Glomerular visceral epithelial cell (primary cell): Measurements from ENCODE around the gene MSL1.
A peak's percentile ranks its signal among the peaks of the same experiment; 100 is the strongest.

Experiments
- DNase-seq: peaks from one replicate; pipeline ENCODE4 v3.0.0-alpha.2; 2016; ENCODE audit errors: extremely low spot score

Gene MSL1

GRCh38 chr17:40104594-40105486, 16.9 kb upstream of the MSL1 start:
- DNase-seq, result no peak

- DNase-seq, result no peak
Observed at GRCh38 chr17:40105861-40106759, 15.7 kb upstream of the MSL1 start.

DNA sequence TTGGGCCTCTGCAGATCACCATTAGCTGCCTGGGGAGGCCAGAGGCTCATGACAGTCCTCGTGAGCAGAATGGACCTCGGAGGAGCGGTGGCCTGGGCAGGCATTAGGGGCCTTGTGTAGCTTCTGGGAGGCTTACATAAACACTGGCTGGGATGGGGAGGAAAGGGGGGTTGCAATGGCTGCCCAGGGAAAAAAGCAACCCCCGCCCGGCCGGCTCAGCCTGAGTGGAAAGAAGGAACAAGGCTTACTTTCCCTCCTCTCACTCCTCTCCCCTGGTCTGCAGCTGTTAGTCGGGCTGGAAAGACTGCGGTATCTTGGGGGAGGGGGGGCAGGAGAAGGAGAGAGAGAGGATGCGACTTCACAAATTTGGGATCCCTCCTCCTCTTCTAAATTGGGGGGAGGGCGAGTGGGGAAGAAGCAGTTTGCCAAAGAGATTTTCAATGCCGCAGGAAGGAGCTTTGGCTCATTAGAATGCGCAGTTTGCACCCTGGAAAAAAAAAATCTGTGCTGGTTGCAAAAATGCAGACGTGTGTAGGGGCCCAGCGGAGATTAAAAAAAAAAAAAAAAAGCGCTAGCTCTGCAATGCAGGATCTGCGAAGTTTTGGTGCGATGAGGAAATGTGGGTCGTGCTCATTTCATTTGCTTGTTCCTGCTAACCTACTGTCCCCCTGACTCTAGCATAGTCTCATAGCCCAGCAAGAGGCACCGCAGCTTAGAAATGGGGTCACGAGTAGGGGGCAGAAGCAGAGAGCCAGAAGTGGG, 14.8 kb upstream of the MSL1 start:
- DNase-seq, result no peak

GRCh38 chr17:40107522-40108174, 14.1 kb upstream of the MSL1 start:
- DNase-seq, result peak; percentile 48

GRCh38 chr17:40108970-40109824, 12.6 kb upstream of the MSL1 start:
- DNase-seq, result no peak

GRCh38 chr17:40110026-40110845, 11.5 kb upstream of the MSL1 start:
- no peak for DNase-seq

DNA sequence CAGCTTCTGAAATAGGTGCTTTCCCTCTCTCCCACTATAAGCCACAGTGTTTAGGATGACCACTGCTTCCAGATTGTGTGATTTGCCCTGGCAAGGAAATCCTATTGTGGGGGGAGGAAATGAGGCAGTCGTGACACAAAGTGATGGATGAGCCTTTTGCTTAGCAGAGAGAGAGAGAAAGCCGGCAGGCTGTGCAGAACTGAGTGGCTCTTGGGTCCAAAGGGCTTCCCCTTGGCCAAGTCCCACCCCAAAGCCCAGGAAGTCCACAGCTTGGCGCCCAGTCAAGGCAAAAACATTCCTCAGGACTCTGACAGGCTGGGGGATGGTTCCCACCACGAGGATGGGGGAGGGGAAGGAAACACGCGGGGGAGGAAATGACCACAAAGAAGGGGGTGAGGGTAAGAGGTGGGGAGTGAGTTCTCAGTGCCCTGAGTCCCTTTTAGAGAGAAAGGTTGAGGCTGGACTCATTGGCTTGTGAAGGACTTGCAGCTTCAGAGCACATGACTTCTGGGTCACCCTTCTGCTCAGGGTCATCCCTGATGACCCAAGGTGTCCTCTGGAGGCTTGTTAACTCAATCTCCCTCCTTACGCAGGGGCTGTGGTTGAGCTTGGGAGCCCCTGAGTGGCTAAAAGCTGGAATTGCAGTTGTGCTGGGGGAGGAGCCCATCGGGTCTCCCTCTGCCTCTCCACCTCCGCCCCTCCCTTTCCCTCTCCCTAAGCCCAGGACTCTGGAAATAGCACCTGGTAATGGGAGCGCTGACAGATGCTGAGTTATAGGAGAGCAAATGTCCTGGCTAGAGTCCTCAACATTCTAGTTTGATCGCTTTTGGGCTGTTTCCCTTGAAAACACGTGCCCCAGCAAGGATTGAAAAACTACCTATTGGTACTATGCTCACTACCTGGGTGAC, 10.3 kb upstream of the MSL1 start:
- peak; percentile 93 for DNase-seq

DNA sequence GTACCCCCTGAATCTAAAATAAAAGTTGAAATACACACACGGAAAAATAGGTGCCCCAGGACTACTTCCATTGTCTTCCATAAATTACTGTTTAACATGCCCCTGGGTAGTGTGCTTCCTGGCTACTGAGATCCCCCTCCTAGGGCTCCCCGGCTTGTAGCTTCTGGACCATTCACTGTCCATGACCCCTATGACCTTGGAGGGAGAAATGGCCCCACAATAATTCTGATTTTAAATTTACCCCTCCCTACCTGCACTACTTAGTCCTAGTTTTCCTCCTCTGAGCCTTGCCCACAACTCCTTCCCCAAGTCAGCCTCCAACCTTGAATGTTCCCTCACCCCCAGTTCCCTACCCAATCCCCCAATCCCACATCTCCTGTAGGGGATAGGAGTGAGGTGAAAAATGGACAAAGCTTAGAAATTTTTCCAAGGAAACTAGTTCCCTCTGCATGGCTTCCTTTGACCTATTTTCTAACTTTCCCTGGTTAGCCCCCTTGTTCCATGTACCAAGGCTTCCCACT, 9.5 kb upstream of the MSL1 start:
- DNase-seq, result no peak

- no peak for DNase-seq
Observed at GRCh38 chr17:40112718-40113109, 9.1 kb upstream of the MSL1 start.

GRCh38 chr17:40113110-40113906, 8.5 kb upstream of the MSL1 start:
- DNase-seq, result peak; percentile 94

GRCh38 chr17:40113907-40114245, 7.9 kb upstream of the MSL1 start:
- peak; percentile 62 for DNase-seq

DNA sequence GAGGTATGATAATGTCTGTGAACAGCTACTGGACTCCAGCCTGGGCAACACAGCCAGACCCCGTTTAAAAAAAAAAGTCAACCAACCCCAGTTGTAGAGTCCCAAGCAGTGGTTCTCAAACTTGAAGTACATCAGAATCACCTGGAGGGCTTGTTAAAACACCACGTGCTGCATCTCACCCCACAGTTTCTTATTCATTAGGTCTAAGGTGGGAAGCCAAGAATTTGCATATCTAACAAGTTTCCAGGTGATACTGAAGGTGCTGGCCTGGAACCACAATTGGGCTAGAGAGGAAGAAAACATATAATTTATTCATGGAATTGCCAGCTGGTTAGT, 6.7 kb upstream of the MSL1 start:
- DNase-seq, result no peak

GRCh38 chr17:40122136-40122998, 596 bp downstream of the MSL1 start:
- DNase-seq, result peak; percentile 64

DNA sequence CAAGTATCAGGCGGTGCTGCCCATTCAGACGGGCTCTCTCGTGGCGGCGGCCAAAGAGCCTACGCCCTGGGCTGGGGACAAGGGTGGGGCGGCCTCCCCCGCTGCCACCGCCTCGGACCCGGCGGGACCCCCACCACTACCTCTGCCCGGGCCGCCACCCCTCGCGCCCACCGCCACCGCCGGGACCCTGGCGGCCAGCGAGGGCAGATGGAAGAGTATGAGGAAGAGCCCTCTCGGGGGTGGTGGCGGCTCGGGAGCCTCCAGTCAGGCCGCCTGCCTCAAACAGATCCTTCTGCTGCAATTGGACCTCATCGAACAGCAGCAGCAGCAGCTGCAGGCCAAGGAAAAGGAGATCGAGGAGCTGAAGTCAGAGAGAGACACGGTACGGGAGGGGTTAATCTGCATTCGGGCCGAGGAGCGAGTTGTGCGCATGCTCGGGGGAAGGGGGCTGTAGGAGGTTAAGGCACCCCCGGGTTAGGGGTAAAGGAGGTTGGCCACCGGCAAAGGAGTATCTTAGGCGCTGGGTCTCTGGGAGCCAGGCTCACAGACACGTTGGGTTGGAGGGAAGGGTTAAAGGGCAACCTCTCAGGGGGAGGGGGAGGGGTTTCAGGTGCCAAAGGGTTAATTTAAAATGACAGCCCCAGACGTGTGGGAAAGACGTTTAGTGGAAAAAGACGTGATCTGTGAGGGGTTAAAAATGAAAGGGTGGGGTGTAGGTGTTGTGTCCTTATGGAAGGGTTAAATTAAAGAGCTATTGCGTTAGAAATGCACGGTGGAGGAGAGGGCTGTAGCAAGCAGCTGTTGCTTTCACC, 1.4 kb downstream of the MSL1 start:
- DNase-seq, result peak; percentile 45

DNA sequence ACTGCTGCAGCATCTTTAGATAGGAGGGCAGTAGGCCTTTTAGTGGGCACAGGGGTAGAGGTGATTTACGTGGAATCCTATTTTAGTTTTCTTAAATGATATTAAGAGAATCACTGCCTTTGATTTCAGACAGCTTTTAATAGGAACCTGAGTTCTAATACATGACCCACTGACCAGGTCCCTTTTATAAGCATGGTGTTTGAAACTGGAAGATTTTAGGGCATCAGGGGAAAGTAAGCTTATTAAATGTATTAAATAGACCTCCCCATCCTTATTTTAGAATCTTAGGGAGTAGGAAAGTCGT, 2.0 kb downstream of the MSL1 start:
- DNase-seq, result no peak
